Heart left ventricle (tissue), 13 donors: ENCODE results near the gene FOXJ2.
"Not testable (repeated sequence)": the region's sequence is repeated elsewhere in the genome, so short reads cannot be mapped to it uniquely, and the experiment has no call there.

Experiments used
- POLR2A ChIP-seq, 2 donors: fragments of 450-650 bp; IDR thresholded peaks; one replicate each; pipeline ENCODE4 v1.6.1; 2017; ENCODE audit warnings: antibody characterized with exemption in 2 of 2, mild to moderate bottlenecking in 2 of 2, moderate library complexity in 2 of 2
- TF ChIP-seq, protein P1 (sequence below), 12 donors: fragments of 200-600 bp; sonication (generic) in 4 of 12; IDR thresholded peaks; one replicate each; pipeline versions ENCODE4 v1.5.0 to v1.8.0; 2018 to 2022; ENCODE audit warnings: antibody characterized with exemption in 12 of 12, mild to moderate bottlenecking in 5 of 12
- donor health status: ischemic (EF 13 %, LVEDD 7.1; RV severe dilation, severe dysfunction).
- donor health status: DM: no; HTN: yes; CAD: no.
- donor health status: DM: no; HTN: no; CAD: no.
- donor health status: ischemic (EF 25% LVEDD 6.9; RV normal size, moderate dysfunction).
- donor health status: ischemic (EF 25% LVEDD 5.7; RV mildly dilated, moderate dysfunction).
- donor health status: ischemic (EF 35%, LVEDD 5.7; RV mildly dilated, moderate dysfunction).
- donor health status: nonischemic (EF 11% LVEDD 7.7; RV severe dilation, severe dysfunction).
- donor health status: DM: yes; HTN: yes; CAD: no.
- donor health status: PGD.
- donor health status: ischemic (EF 29% LVEDD 5.4; RV normal size, mild dysfunction).
- donor health status: nonischemic (EF 23%, LVEDD 6.1; RV moderate dilation, normal function).

DNA sequence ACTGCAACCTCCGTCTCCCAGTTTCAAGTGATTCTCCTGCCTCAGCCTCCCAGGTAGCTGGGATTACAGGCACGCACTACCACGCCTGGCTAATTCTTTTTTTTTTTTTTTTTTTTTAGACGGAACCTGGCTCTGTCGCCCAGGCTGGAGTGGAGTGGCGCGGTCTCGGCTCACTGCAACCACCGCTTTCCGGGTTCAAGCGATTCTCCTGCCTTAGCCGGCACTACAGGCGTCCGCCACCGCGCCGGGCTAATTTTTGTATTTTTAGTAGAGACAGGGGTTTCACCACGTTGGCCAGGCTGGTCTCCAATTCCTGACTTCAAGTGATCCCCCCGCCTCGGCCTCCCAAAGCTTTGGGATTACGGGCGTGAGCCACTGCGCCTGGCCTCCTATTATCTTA, 1.5 kb upstream of the FOXJ2 start:
- TF ChIP-seq, protein P1, sequence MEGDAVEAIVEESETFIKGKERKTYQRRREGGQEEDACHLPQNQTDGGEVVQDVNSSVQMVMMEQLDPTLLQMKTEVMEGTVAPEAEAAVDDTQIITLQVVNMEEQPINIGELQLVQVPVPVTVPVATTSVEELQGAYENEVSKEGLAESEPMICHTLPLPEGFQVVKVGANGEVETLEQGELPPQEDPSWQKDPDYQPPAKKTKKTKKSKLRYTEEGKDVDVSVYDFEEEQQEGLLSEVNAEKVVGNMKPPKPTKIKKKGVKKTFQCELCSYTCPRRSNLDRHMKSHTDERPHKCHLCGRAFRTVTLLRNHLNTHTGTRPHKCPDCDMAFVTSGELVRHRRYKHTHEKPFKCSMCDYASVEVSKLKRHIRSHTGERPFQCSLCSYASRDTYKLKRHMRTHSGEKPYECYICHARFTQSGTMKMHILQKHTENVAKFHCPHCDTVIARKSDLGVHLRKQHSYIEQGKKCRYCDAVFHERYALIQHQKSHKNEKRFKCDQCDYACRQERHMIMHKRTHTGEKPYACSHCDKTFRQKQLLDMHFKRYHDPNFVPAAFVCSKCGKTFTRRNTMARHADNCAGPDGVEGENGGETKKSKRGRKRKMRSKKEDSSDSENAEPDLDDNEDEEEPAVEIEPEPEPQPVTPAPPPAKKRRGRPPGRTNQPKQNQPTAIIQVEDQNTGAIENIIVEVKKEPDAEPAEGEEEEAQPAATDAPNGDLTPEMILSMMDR (IDR thresholded peaks at IDR 0.05), result not testable (repeated sequence)
- TF ChIP-seq POLR2A (IDR thresholded peaks at IDR 0.05), result not testable (repeated sequence)
